Measurements from ENCODE around the gene TMEM267.

TMEM267 gene

DNA sequence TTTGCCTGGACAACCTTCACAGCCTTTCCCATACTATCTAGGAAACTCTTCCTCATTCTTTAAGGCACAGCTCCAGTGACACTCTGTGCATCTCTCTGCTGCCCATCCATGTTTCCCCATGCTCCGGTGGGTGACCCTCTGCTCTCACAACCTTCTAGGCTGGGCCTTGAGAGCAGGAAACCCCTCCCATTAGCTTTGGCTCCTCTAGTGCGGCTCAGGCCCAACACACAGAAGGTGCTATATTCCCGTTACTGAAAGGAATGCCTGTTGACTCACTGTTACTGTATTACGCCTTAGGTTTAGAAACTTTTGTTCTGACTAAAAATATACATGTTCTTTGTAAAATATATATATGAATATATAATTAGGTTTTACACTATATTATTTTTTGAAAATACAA lies 63.4 kb downstream of the TMEM267 start:
- DNase-seq (ENCODE audit: low spot score) = no peak
- TF ChIP-seq, protein P1, sequence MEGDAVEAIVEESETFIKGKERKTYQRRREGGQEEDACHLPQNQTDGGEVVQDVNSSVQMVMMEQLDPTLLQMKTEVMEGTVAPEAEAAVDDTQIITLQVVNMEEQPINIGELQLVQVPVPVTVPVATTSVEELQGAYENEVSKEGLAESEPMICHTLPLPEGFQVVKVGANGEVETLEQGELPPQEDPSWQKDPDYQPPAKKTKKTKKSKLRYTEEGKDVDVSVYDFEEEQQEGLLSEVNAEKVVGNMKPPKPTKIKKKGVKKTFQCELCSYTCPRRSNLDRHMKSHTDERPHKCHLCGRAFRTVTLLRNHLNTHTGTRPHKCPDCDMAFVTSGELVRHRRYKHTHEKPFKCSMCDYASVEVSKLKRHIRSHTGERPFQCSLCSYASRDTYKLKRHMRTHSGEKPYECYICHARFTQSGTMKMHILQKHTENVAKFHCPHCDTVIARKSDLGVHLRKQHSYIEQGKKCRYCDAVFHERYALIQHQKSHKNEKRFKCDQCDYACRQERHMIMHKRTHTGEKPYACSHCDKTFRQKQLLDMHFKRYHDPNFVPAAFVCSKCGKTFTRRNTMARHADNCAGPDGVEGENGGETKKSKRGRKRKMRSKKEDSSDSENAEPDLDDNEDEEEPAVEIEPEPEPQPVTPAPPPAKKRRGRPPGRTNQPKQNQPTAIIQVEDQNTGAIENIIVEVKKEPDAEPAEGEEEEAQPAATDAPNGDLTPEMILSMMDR (IDR thresholded peaks at IDR 0.05; ENCODE audit: borderline replicate concordance, control extremely low read depth, extremely low read depth, insufficient read depth, missing control alignments) = no peak
- in situ Hi-C loops (cut with MboI; ENCODE audit: low sequenced_read_pairs, unreplicated experiment) = no loop called here

DNA sequence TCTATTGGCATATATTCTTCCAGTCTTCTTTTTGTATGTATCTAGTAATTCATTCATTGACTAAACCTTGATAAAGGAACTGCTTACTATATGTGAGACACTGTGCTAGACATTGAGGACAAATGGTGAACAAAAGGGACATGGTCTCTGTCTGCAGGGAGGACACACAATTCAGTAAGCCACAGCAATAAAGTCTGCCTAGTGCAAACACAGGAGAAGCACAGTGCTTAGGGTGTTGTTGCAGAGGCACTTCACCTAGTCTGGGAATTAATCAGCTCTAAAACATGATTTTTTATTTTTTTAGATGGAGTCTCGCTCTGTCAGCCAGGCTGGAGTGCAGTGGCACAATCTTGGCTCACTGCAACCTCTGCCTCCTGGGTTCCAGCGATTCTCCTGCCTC lies 65.1 kb downstream of the TMEM267 start:
- in situ Hi-C loops (cut with MboI; ENCODE audit: low sequenced_read_pairs, unreplicated experiment) = no loop called here
- TF ChIP-seq, protein P1 (IDR thresholded peaks at IDR 0.05; ENCODE audit: borderline replicate concordance, control extremely low read depth, extremely low read depth, insufficient read depth, missing control alignments) = no peak
- DNase-seq (ENCODE audit: low spot score) = no peak

DNA sequence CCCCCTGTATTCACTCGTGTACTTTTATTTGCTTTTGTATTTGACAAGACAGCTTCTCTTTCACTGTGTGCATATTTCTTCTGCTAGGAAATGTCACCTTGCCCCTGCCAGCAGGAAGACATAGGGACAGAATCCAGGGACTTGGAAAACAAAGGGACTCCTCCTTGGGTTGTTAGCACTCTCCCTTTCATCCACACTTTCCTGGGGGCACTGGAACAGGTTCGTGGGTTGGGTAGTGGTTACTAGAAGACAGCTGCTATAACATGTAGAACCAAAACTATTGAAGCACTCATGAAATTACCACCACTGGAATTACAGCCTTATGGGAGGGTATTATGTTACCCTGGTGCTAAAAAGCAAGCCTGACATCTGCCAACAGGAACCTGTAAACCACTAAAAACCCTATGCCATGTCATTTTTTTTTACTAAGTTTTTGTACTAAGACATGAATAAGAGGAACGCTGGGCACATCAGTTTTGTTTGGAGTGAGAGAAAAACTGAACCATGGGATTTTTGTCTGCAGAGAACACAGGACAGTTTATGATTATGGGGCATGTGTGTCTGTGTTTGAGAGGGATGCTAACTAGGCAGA lies 66.8 kb downstream of the TMEM267 start:
- in situ Hi-C loops (cut with MboI; ENCODE audit: low sequenced_read_pairs, unreplicated experiment) = no loop called here
- DNase-seq (ENCODE audit: low spot score) = no peak
- TF ChIP-seq, protein P1 (IDR thresholded peaks at IDR 0.05; ENCODE audit: borderline replicate concordance, control extremely low read depth, extremely low read depth, insufficient read depth, missing control alignments) = no peak

DNA sequence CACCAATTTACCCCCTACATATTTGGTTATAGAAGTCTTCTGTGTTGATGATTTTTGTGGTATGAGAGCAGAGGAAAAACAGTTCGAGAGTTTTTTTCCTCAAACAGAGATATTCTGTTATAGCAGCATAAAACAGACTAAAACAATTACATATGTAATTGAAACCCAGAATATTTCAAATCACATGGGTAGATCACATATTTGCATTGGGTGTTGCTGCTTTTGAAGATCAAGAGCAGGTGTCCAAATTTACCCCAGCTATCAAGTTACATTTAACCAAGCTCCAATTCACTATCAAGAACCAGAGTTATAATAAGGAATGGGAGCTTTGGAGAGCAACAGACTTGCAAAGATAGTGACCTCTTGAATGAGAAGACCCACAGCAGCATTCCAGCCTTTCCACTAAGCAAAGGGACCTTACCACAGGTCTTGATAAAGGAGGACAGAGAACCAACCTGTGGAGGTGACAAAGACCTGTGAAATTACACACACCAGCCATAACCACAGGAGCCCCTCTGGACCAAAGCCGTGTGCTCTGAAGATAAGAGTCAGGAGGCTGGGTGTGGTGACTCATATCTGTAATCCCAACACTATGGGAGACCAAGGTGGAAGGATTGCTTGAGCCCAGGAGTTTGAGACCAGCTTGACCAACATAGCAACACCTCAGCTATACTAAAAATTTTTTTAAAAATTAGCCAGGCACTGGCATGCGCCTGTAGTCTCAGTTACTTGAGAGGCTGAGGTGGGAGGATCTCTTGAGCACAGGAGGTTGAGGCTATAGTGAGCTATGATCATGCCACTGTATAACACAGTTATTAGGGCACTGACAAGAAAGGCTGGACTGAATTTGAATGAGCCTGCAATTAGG lies 67.5 kb downstream of the TMEM267 start:
- TF ChIP-seq, protein P1 (IDR thresholded peaks at IDR 0.05; ENCODE audit: borderline replicate concordance, control extremely low read depth, extremely low read depth, insufficient read depth, missing control alignments) = no peak
- no peak for DNase-seq (ENCODE audit: low spot score)
- in situ Hi-C loops (cut with MboI; ENCODE audit: low sequenced_read_pairs, unreplicated experiment) = no loop called here

DNA sequence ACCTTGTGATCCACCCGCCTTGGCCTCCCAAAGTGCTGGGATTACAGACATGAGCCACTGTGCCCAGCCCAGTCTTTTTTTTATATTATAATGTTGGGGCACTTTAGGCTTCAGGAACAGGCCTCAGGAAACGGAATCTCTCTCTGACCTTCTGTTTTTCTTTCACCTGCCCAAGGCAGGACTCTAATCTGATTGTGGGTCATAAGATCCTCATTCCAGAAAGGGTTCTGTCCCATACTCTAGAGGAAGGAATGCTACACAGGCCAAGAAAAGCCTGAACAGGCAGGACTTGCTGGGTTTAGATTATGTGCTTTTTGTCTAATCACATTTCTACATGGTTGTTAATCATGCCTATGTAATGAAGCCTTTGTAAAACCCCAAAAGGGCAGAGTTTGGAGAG lies 69.7 kb downstream of the TMEM267 start:
- no peak for DNase-seq (ENCODE audit: low spot score)
- in situ Hi-C loops (cut with MboI; ENCODE audit: low sequenced_read_pairs, unreplicated experiment) = no loop called here
- TF ChIP-seq, protein P1 (IDR thresholded peaks at IDR 0.05; ENCODE audit: borderline replicate concordance, control extremely low read depth, extremely low read depth, insufficient read depth, missing control alignments) = no peak

DNA sequence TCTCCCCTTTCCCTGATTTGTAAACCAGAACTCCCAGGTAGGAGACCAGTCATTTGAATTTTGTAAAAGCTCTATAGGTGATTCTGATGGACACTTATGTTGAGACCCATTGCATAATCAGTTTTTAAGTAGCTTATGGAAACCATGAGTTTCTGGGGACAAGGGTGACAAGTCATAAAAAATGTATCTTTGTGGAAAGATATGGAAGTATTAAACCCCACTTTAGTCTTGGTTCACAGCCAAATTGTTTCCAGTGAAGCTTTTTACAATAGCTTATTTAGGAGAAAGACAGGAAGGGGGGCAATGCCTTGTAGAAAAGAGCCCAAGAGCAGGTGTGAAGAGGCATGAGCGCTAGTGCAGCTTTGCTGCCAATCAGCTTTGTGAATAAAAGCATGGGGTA lies 71.0 kb downstream of the TMEM267 start:
- TF ChIP-seq, protein P1 (IDR thresholded peaks at IDR 0.05; ENCODE audit: borderline replicate concordance, control extremely low read depth, extremely low read depth, insufficient read depth, missing control alignments) = no peak
- in situ Hi-C loops (cut with MboI; ENCODE audit: low sequenced_read_pairs, unreplicated experiment) = no loop called here
- no peak for DNase-seq (ENCODE audit: low spot score)

All from GM13976 (cell line).